Left colon (tissue), 2 donors: Measurements from ENCODE around the gene FJX1. TPM values are rescaled to one million over a fixed set of nuclear protein-coding genes. Genes with fewer than 3 reads are reported as not detected.
"Not testable (repeated sequence)": the region's sequence is repeated elsewhere in the genome, so short reads cannot be mapped to it uniquely, and the experiment has no call there.

Experiments
- ATAC-seq: fragments of 200-7000 bp; cut with Tn5 transposase; one replicate; pipeline ENCODE4 v1.9.1; 2020; ENCODE audit warnings: mild to moderate bottlenecking, moderate library complexity
- DNase-seq, 2 donors: peaks; one replicate each; pipeline ENCODE4 v3.0.0-alpha.2; 2020
- intact Hi-C, 2 donors: fragments of 100-400 bp; cut with DNase I in 1 of 2; cut with micrococcal nuclease in 1 of 2; formaldehyde crosslinking; loops; one replicate each; pipeline versions ENCODE4 v1.11.2 to v1.14.0; 2022; cut with DNase I, micrococcal nuclease
- total RNA-seq, 2 donors: library from RNA; stranded (reverse); fragmentation: NEBNext Ultra II Directional; extraction: Animal tissue kit (Norgen Biotek cat#: 25700); gene quantifications; one replicate each; pipeline ENCODE4 v1.2.1, GENCODE V29; 2021
- donor health status: DM: no; HTN: no; CAD: no.
- donor health status: DM: yes; HTN: yes; CAD: no.

Gene FJX1
- total RNA-seq, 2 donors from 2014 or later = 0.50 TPM; not detected in 1

GRCh38 chr11:35655254-35655653 lies 37.0 kb downstream of the FJX1 start:
- ATAC-seq (no peak), DNase-seq (no peak)
- intact Hi-C loops = no loop called here

- no peak for ATAC-seq
- intact Hi-C loops = no loop called here
- no peak for DNase-seq
Observed at GRCh38 chr11:35655856-35656255, 37.6 kb downstream of the FJX1 start.

- DNase-seq (no peak), ATAC-seq (no peak)
- intact Hi-C loops = no loop called here
Observed at GRCh38 chr11:35658020-35658948, 40.0 kb downstream of the FJX1 start.

DNA sequence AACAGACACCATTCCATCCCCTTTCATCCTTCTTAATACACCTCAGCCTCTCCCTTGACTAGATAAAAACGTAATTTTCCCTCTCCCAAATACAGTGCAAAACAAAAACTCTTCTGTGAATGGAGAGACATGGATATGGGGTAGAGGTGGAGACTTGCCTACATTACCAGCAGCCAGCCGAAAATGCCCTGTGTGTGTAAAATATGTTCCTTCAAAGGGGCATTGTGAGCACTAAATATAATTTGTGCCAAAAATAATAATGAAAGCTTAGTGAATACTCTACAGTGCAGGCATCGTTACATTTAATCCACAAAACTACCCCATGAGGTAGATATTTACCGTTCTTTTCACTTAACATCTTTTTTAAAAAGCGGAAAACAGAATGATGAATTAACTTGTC lies 43.3 kb downstream of the FJX1 start:
- intact Hi-C loops = no loop called here
- ATAC-seq (no peak), DNase-seq (no peak)

DNA sequence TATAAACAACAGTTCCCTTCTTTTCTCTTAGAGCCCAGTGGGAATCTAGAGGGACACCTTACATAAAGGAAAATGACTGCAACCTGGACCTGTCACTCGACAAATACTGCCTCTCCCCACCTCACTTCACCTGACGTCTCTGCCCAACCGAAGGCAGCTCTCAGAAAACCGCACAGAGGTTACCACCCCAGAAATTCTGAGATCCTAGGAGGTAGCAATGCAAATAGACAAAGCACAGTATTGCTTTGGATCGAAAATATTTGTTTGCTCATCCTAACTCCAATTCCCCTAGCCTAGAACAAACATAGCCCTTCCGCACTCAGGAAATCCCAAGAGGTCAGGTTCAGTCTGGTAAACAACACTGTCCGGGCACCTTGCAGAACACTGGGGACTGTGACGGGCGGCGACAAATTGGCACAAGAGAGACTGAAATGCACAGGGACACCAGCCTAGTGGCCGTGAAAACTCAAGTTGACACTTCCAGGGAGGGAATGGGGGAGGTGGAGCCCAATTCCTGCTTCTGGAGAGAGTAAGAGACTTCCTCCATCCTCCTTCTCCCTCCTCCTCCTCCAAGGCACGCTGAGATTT lies 43.9 kb downstream of the FJX1 start:
- peak; percentile 65 for ATAC-seq
- DNase-seq = no peak
- intact Hi-C loops = no loop called here

DNA sequence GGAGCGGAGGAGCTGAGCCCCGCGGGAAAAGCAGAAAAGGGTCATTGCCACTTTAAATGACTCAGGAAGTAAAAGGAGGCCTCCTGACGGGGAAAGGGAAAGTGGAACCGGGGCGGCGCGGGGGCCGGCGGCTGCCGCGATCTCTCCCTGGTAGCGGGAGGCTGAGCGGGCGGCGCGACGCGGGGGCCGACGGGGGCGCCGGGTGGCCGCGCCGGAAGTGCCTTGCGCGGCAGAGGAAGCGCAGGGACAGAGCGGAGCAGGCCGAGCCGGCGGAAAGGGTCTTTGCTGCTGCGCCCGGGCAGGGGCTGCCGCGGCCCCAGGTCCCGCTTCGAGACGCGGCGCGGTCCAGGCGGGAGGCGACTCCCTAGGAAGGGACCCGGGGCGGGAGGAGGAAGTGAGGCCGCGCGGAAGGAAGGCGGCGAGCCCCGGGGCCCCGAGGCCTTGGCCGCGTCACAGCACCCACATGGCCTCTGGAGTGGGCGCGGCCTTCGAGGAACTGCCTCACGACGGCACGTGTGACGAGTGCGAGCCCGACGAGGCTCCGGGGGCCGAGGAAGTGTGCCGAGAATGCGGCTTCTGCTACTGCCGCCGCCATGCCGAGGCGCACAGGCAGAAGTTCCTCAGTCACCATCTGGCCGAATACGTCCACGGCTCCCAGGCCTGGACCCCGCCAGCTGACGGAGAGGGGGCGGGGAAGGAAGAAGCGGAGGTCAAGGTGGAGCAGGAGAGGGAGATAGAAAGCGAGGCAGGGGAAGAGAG lies 44.6 kb downstream of the FJX1 start, which contains the start of gene TRIM44:
TRIM44 (plus strand) TSS at position 127 of the 759 bp plus-strand sequence; CDS start at position 464, 337 bp downstream.
- peak; percentile 92 for ATAC-seq
- intact Hi-C loops = no loop called here
- DNase-seq = peak; percentile 86

GRCh38 chr11:35663408-35663702 lies 45.1 kb downstream of the FJX1 start:
- ATAC-seq (no peak), DNase-seq (peak in 1 of 2 donors; percentile 8)
- intact Hi-C loops = no loop called here

DNA sequence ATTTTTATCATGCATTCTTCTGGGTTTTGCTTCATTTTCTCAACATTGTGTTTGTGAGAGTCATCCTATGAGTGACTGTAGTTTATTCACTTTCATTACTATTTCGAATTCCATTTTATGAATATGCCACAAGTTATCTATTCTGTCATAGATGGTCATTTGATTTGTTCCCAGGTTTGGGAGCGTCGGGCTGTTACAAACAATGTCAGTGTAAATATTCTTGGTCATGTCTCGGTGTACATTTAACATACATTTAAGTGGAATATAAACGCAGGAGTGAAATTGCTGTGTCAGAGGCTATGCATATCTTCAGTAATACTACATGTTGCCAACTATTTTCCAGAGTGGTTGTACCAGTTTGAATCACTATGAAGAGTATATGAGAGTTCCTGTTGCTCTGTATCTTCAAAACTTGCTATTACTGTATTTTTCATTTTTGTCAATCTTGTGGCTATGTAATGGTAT lies 46.7 kb downstream of the FJX1 start:
- no peak for ATAC-seq
- DNase-seq = no peak
- intact Hi-C loops = no loop called here

GRCh38 chr11:35667257-35667656 lies 49.0 kb downstream of the FJX1 start:
- intact Hi-C loops = no loop called here
- ATAC-seq = no peak
- DNase-seq = no peak

DNA sequence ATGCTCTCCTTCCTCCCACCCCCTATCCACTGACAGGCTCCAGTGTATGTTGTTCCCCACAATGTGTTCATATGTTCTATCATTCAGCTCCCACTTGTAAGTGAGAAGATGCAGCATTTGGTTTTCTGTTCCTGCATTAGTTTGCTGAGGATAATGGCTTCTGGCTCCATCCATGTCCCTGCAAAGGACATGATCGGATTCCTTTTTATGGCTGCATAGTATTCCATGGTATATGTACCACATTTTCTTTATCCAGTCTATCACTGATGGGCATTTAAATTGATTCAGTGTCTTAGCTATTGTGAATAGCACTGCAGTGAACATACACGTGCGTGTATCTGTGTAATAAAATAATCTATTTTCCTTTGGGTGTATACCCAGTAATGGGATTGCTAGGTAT lies 50.1 kb downstream of the FJX1 start:
- DNase-seq, ATAC-seq, intact Hi-C loops: not testable (repeated sequence)

Other genes with a start within 250 kb of the FJX1 start
- under 1 TPM; 0.43 to 0.50 TPM for gene SLC1A2, start 198.9 kb upstream of the FJX1 start, total RNA-seq
- gene PAMR1, start 92.8 kb upstream of the FJX1 start, total RNA-seq = 1 to 10 TPM; 3.8 to 8.0 TPM
- 10 to 100 TPM; 45.7 to 49.4 TPM for gene TRIM44, start 44.3 kb downstream of the FJX1 start, total RNA-seq